HepG2 (cell line): ENCODE data around the gene EPN2. TPM values are rescaled to one million over a fixed set of nuclear protein-coding genes. Genes with fewer than 3 reads are reported as not detected.

Source experiments
- EZH2 ChIP-seq: conservative IDR thresholded peaks from 2 replicates; pipeline ENCODE4 v1.6.1; 2012; ENCODE audit warnings: mild to moderate bottlenecking, low read depth, low read length, moderate library complexity
- FOXC1 ChIP-seq: sonication (generic); formaldehyde crosslinking; IDR thresholded peaks from 2 replicates; pipeline ENCODE4 v1.8.0; 2022; ENCODE audit warnings: mild to moderate bottlenecking, missing genetic modification reagents, borderline replicate concordance
- KDM4B ChIP-seq: sonication (generic); formaldehyde crosslinking; IDR thresholded peaks from 2 replicates; pipeline ENCODE4 v1.4.0; 2020; ENCODE audit warnings: missing genetic modification reagents
- MXD4 ChIP-seq: IDR thresholded peaks from 2 replicates; pipeline ENCODE4 v1.6.1; 2016; ENCODE audit warnings: mild to moderate bottlenecking, missing biosample characterization, missing genetic modification reagents
- NCOR1 ChIP-seq: fragments of 200-600 bp; sonication (generic); IDR thresholded peaks from 2 replicates; pipeline ENCODE4 v1.7.0; 2017; ENCODE audit warnings: antibody characterized with exemption, low read length, borderline replicate concordance
- SETDB1 ChIP-seq: sonication (generic); formaldehyde crosslinking; IDR thresholded peaks from 2 replicates; pipeline ENCODE4 v1.5.1; 2020; ENCODE audit warnings: missing genetic modification reagents, mild to moderate bottlenecking, borderline replicate concordance
- ZBTB20 ChIP-seq: sonication (generic); formaldehyde crosslinking; IDR thresholded peaks from 2 replicates; pipeline ENCODE4 v1.8.1; 2023; ENCODE audit warnings: missing genetic modification reagents, low read depth, mild to moderate bottlenecking, borderline replicate concordance
- ZBTB25 ChIP-seq: IDR thresholded peaks from 2 replicates; pipeline ENCODE4 v1.6.1; 2018; ENCODE audit warnings: missing genetic modification reagents
- ZBTB8A ChIP-seq: sonication (generic); formaldehyde crosslinking; IDR thresholded peaks from 2 replicates; pipeline ENCODE4 v1.4.0; 2020; ENCODE audit warnings: mild to moderate bottlenecking, low read depth, missing genetic modification reagents, borderline replicate concordance
- ZNF296 ChIP-seq: sonication (generic); formaldehyde crosslinking; conservative IDR thresholded peaks from 2 replicates; pipeline ENCODE4 v1.5.0; 2020; ENCODE audit warnings: mild to moderate bottlenecking, missing genetic modification reagents
- ZNF354B ChIP-seq: sonication (generic); formaldehyde crosslinking; IDR thresholded peaks from 2 replicates; pipeline ENCODE4 v1.8.0; 2022; ENCODE audit warnings: mild to moderate bottlenecking, missing genetic modification reagents
- ZNF446 ChIP-seq: sonication (generic); formaldehyde crosslinking; IDR thresholded peaks from 2 replicates; pipeline ENCODE4 v1.5.0; 2020; ENCODE audit warnings: mild to moderate bottlenecking, missing genetic modification reagents
- ZNF672 ChIP-seq: sonication (generic); formaldehyde crosslinking; IDR thresholded peaks from 2 replicates; pipeline ENCODE4 v1.8.1; 2022; ENCODE audit warnings: missing genetic modification reagents
- ZNF710 ChIP-seq: sonication (generic); formaldehyde crosslinking; IDR thresholded peaks from 2 replicates; pipeline ENCODE4 v1.5.0; 2020; ENCODE audit warnings: mild to moderate bottlenecking, missing genetic modification reagents, borderline replicate concordance
- ZNF83 ChIP-seq: sonication (generic); formaldehyde crosslinking; IDR thresholded peaks from 2 replicates; pipeline ENCODE4 v1.4.0; 2020; ENCODE audit warnings: missing genetic modification reagents, mild to moderate bottlenecking, borderline replicate concordance
- ZNF850 ChIP-seq: sonication (generic); formaldehyde crosslinking; conservative IDR thresholded peaks from 2 replicates; pipeline ENCODE4 v1.9.0; 2021; ENCODE audit warnings: mild to moderate bottlenecking, missing genetic modification reagents
- polyA plus RNA-seq, 8 experiments: library from polyadenylated mRNA; depleted of rRNA in 3 of 8; stranded (reverse) in 7 of 8; unstranded in 1 of 8; fragments of >200 nt; fragmentation: Illumina TruSeq in 4 of 8; extraction: Trizol in 4 of 8; gene quantifications; 2 replicates each; pipeline versions ENCODE4 v1.2.1 to v1.2.3, GENCODE V29; 2011 to 2016; ENCODE audit warnings: low read depth in 4 of 8, missing spikeins in 1 of 8, mixed read lengths in 1 of 8; ENCODE audit not compliant: insufficient read depth in 1 of 8
- total RNA-seq, 5 experiments: library from RNA; depleted of rRNA; stranded (reverse); fragments of >200 nt; fragmentation: Illumina TruSeq; extraction: Trizol; gene quantifications; 2 replicates each; pipeline ENCODE4 v1.2.3, GENCODE V29; 2016; ENCODE audit warnings: low read depth in 1 of 5
- TF ChIP-seq, protein P1 (sequence below): IDR thresholded peaks from 2 replicates; pipeline ENCODE4 v1.6.1; 2016; ENCODE audit warnings: low read depth, control low read depth
- TF ChIP-seq, protein P2 (sequence below): sonication (generic); formaldehyde crosslinking; IDR thresholded peaks from 2 replicates; pipeline ENCODE4 v1.4.0; 2020; ENCODE audit warnings: missing genetic modification reagents
- TF ChIP-seq, protein P3 (sequence below): sonication (generic); formaldehyde crosslinking; IDR thresholded peaks from 2 replicates; pipeline ENCODE4 v1.4.0; 2020; ENCODE audit warnings: missing genetic modification reagents, mild to moderate bottlenecking, borderline replicate concordance
- TF ChIP-seq, protein P4 (sequence below): sonication (generic); formaldehyde crosslinking; conservative IDR thresholded peaks from 2 replicates; pipeline ENCODE4 v1.4.0; 2020; ENCODE audit warnings: missing genetic modification reagents

Gene EPN2
- total and polyA plus RNA-seq, 2 of the 13 experiments (the other 11 are each of a cell fraction or from before 2014, with no cell fraction given), result 7.8 to 19.2 TPM

DNA sequence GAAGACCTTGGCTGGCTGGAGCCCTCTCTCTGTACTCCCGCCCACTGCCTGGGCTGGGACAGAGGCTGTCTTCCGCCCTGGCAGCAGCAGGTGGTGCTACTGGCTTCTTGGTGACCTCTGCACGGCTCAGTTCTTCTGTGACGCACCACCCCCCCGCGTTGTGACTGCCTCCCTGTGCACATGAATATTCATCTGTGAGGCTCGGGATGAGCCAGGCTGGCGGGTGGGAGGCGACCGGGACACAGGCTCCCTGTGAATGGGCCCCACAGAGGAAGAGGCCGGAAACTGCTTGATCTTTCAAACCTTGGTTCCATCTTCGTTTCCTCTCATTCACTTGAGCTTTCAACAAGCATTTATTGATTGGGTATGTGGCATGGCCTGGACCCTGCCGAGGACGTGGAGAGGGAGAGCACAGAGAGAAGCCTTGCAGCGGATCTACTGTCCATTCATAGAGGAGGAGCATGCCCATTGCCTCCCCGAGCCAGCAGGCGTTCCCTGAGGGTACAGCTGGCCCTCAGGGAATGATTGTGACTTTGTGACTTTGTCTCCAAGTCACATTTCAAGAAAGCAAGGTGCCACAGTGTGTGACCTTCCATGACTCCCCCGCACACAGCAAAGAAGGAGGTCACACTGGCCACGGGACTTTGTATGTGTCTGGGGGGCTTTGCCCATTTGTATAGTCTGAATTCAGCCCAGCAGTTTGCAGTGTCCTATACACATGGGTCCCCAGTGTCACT is 80.4 kb downstream of the EPN2 start (continued):
- TF ChIP-seq, protein P1, sequence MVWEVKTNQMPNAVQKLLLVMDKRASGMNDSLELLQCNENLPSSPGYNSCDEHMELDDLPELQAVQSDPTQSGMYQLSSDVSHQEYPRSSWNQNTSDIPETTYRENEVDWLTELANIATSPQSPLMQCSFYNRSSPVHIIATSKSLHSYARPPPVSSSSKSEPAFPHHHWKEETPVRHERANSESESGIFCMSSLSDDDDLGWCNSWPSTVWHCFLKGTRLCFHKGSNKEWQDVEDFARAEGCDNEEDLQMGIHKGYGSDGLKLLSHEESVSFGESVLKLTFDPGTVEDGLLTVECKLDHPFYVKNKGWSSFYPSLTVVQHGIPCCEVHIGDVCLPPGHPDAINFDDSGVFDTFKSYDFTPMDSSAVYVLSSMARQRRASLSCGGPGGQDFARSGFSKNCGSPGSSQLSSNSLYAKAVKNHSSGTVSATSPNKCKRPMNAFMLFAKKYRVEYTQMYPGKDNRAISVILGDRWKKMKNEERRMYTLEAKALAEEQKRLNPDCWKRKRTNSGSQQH (CRISPR knock-in tag), result no peak
- TF ChIP-seq, protein P2, sequence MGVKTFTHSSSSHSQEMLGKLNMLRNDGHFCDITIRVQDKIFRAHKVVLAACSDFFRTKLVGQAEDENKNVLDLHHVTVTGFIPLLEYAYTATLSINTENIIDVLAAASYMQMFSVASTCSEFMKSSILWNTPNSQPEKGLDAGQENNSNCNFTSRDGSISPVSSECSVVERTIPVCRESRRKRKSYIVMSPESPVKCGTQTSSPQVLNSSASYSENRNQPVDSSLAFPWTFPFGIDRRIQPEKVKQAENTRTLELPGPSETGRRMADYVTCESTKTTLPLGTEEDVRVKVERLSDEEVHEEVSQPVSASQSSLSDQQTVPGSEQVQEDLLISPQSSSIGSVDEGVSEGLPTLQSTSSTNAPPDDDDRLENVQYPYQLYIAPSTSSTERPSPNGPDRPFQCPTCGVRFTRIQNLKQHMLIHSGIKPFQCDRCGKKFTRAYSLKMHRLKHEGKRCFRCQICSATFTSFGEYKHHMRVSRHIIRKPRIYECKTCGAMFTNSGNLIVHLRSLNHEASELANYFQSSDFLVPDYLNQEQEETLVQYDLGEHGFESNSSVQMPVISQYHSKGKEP (CRISPR knock-in tag), result no peak
- TF ChIP-seq NCOR1, result no peak; the same call in 1 of the 2 replicates
- TF ChIP-seq ZBTB20 (CRISPR knock-in tag), result no peak
- TF ChIP-seq ZNF354B (CRISPR knock-in tag), result no peak
- TF ChIP-seq ZNF446 (CRISPR knock-in tag), result no peak
- 0 out of 2 replicates have a peak, but pooled peaks have one; percentile 29 for TF ChIP-seq KDM4B
- TF ChIP-seq ZNF850 (CRISPR knock-in tag), result no peak
- TF ChIP-seq ZNF672 (CRISPR knock-in tag), result no peak
- no peak for TF ChIP-seq ZBTB8A (CRISPR knock-in tag)
- TF ChIP-seq, protein P3, sequence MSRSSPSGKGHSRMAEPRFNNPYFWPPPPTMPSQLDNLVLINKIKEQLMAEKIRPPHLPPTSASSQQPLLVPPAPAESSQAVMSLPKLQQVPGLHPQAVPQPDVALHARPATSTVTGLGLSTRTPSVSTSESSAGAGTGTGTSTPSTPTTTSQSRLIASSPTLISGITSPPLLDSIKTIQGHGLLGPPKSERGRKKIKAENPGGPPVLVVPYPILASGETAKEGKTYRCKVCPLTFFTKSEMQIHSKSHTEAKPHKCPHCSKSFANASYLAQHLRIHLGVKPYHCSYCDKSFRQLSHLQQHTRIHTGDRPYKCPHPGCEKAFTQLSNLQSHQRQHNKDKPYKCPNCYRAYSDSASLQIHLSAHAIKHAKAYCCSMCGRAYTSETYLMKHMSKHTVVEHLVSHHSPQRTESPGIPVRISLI (CRISPR knock-in tag), result no peak
- TF ChIP-seq EZH2, result no peak
- TF ChIP-seq ZNF710 (CRISPR knock-in tag), result peak; percentile 31; the same call in 1 of the 2 replicates
- TF ChIP-seq FOXC1 (CRISPR knock-in tag), result no peak; the same call in 1 of the 2 replicates
- 0 out of 2 replicates have a peak, but pooled peaks have one; percentile 42 for TF ChIP-seq MXD4 (CRISPR knock-in tag)
- TF ChIP-seq ZNF296 (CRISPR knock-in tag), result no peak
- TF ChIP-seq, protein P4, sequence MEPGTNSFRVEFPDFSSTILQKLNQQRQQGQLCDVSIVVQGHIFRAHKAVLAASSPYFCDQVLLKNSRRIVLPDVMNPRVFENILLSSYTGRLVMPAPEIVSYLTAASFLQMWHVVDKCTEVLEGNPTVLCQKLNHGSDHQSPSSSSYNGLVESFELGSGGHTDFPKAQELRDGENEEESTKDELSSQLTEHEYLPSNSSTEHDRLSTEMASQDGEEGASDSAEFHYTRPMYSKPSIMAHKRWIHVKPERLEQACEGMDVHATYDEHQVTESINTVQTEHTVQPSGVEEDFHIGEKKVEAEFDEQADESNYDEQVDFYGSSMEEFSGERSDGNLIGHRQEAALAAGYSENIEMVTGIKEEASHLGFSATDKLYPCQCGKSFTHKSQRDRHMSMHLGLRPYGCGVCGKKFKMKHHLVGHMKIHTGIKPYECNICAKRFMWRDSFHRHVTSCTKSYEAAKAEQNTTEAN (CRISPR knock-in tag), result no peak
- TF ChIP-seq SETDB1 (CRISPR knock-in tag), result no peak
- no peak for TF ChIP-seq ZNF83 (CRISPR knock-in tag)
- TF ChIP-seq ZBTB25, result peak; percentile 19; the same call in 1 of the 2 replicates
